K562 (cell line): ENCODE data around the gene OXLD1. TPM values are rescaled to one million over a fixed set of nuclear protein-coding genes. Genes with fewer than 3 reads are reported as not detected.

ENCODE experiments used
- ATAC-seq: fragments of 200-7000 bp; cut with Tn5 transposase; 3 replicates; pipeline ENCODE4 v1.9.1; 2020; ENCODE audit warnings: moderate library complexity
- BruUV-seq: library from RNA; stranded (reverse); fragments of 400-500 nt; replicated peaks from 2 replicates; lab custom pipeline; 2021; lab: Mats Ljungman, UMichigan
- CTCF ChIA-PET: fragments of 300-600 bp; formaldehyde crosslinking; extraction: SDS; loops from one replicate; lab custom pipeline; 2021; ENCODE audit warnings: low intra/inter-chr PET ratio; lab: Yijun Ruan, JAX
- POLR2A ChIA-PET: fragments of 300-600, 350-650 bp; sonication (Branson Sonifier 250); formaldehyde crosslinking; extraction: SDS; loops from one replicate; lab custom pipeline; 2021; ENCODE audit warnings: antibody characterized with exemption, inconsistent platforms; lab: Yijun Ruan, JAX
- DNase-seq, 4 experiments: peaks; one replicate each; pipeline versions ENCODE4 v3.0.0 to v3.0.0-alpha.2; 2011 to 2018; ENCODE audit warnings: low spot score in 3 of 4, mixed read lengths in 3 of 4; ENCODE audit errors: extremely low read depth in 1 of 4
- FAIRE-seq: peaks from 2 replicates; lab custom pipeline; 2011; peaks lifted over from hg19 to GRCh38; lab: Jason Lieb, UNC
- H2AFZ ChIP-seq: 2 replicates; pipeline ENCODE4 v1.6.0; 2011; ENCODE audit warnings: low read depth, low read length, control low read depth, inconsistent platforms
- H3K27ac ChIP-seq: fragments of 200-600 bp; 3 replicates; pipeline ENCODE4 v1.8.0; 2011; ENCODE audit warnings: low read depth, mild to moderate bottlenecking, control low read depth, inconsistent platforms, low read length, moderate library complexity, mixed read lengths; ENCODE audit errors: extremely low read depth
- H3K27me3 ChIP-seq, 2 experiments: fragments of 300-600 bp in 1 of 2; 2 replicates in 1 of 2; 3 replicates in 1 of 2; pipeline versions ENCODE4 v1.6.0 to v1.8.0; 2011; ENCODE audit warnings: inconsistent platforms in 2 of 2, low read length in 2 of 2, mild to moderate bottlenecking in 1 of 2, mixed read lengths in 1 of 2, moderate library complexity in 1 of 2; ENCODE audit not compliant: control insufficient read depth in 2 of 2, insufficient read depth in 2 of 2
- H3K36me3 ChIP-seq: fragments of 300-600 bp; 3 replicates; pipeline ENCODE4 v1.8.0; 2011; ENCODE audit warnings: mild to moderate bottlenecking, low read length, inconsistent platforms; ENCODE audit not compliant: control insufficient read depth, insufficient read depth
- H3K4me1 ChIP-seq, 2 experiments: fragments of 200-600 bp in 1 of 2; replicated peaks in 1 of 2; 2 replicates in 1 of 2; 3 replicates in 1 of 2; pipeline versions ENCODE4 v1.5.1 to v1.8.0; 2011; ENCODE audit warnings: inconsistent platforms in 2 of 2, low read length in 2 of 2, mild to moderate bottlenecking in 1 of 2, mixed read lengths in 1 of 2, moderate library complexity in 1 of 2; ENCODE audit not compliant: control insufficient read depth in 2 of 2, insufficient read depth in 2 of 2
- H3K4me2 ChIP-seq: 2 replicates; pipeline ENCODE4 v1.6.1; 2011; ENCODE audit warnings: low read length, control low read depth, inconsistent platforms, mixed read lengths; ENCODE audit not compliant: insufficient read depth
- H3K4me3 ChIP-seq: fragments of 200-600 bp; sonication (generic), shearing (Covaris generic); 2 replicates; pipeline ENCODE4 v1.5.1; 2016; ENCODE audit warnings: control low read depth, inconsistent platforms
- H3K79me2 ChIP-seq: fragments of 200-600 bp; 3 replicates; pipeline ENCODE4 v1.8.0; 2011; ENCODE audit warnings: low read length, inconsistent platforms; ENCODE audit not compliant: control insufficient read depth, insufficient read depth
- H3K9ac ChIP-seq, 2 experiments: 2 replicates each; pipeline versions ENCODE4 v1.6.0 to v1.6.1; 2011; ENCODE audit warnings: low read depth in 2 of 2, low read length in 2 of 2, control low read depth in 1 of 2, inconsistent platforms in 1 of 2, mild to moderate bottlenecking in 1 of 2, mixed read lengths in 1 of 2; ENCODE audit not compliant: insufficient read depth in 1 of 2
- H3K9me1 ChIP-seq: one replicate; pipeline ENCODE4 v1.6.0; 2011; ENCODE audit warnings: inconsistent platforms, mild to moderate bottlenecking, low read length, moderate library complexity; ENCODE audit not compliant: control insufficient read depth, insufficient read depth
- H3K9me3 ChIP-seq: replicated peaks from 2 replicates; pipeline ENCODE4 v1.5.1; 2011; ENCODE audit warnings: low read depth, low read length, inconsistent platforms; ENCODE audit not compliant: control insufficient read depth, insufficient read depth
- H4K20me1 ChIP-seq: replicated peaks from 2 replicates; pipeline ENCODE4 v1.6.1; 2011; ENCODE audit warnings: low read length, inconsistent platforms, mixed read lengths; ENCODE audit not compliant: control insufficient read depth, insufficient read depth
- BCLAF1 ChIP-seq, 2 experiments: fragments of 450-650 bp in 1 of 2; IDR thresholded peaks; 2 replicates each; pipeline ENCODE4 v1.6.1; 2011 to 2017; ENCODE audit warnings: low read depth in 2 of 2, antibody characterized with exemption in 1 of 2, borderline replicate concordance in 1 of 2, low read length in 1 of 2, mild to moderate bottlenecking in 1 of 2, mixed read lengths in 1 of 2; ENCODE audit not compliant: control insufficient read depth in 1 of 2
- ID3 ChIP-seq, 2 experiments: fragments of 250-450 bp in 1 of 2; fragments of 450-650 bp in 1 of 2; sonication (Bioruptor Pico) in 1 of 2; IDR thresholded peaks; 2 replicates each; pipeline versions ENCODE4 v1.6.1 to v1.8.0; 2016 to 2021; ENCODE audit warnings: mild to moderate bottlenecking in 2 of 2, moderate library complexity in 2 of 2, missing compliant biosample characterization in 1 of 2, missing genetic modification characterization in 1 of 2
- MITF ChIP-seq: IDR thresholded peaks from 2 replicates; pipeline ENCODE4 v1.6.1; 2014; ENCODE audit warnings: antibody characterized with exemption
- PML ChIP-seq: IDR thresholded peaks from 2 replicates; pipeline ENCODE4 v1.6.1; 2012; ENCODE audit warnings: low read length, inconsistent platforms
- USF2 ChIP-seq: sonication (generic); formaldehyde crosslinking; IDR thresholded peaks from 2 replicates; pipeline ENCODE4 v1.5.0; 2020; ENCODE audit warnings: missing genetic modification reagents
- ZNF398 ChIP-seq: fragments of 250-450 bp; sonication (Bioruptor Pico); IDR thresholded peaks from 2 replicates; pipeline ENCODE4 v1.8.0; 2021; ENCODE audit warnings: moderate library complexity, mild to moderate bottlenecking, inconsistent platforms
- WGBS: fragments of 100-300 bp; shearing (Covaris generic); methylation state at CpG from one replicate; pipeline ENCODE4 v1.1.6; 2016; ENCODE audit warnings: low coverage, mixed read lengths; ENCODE audit not compliant: insufficient coverage; ENCODE audit errors: missing lambda C conversion rate; 5-methylcytosine and 5-hydroxymethylcytosine counted together
- in situ Hi-C: fragments of 300-500 bp; cut with MboI; formaldehyde crosslinking; loops from 4 replicates; pipeline ENCODE4 v1.15.0; 2018; ENCODE audit warnings: inconsistent platforms, mixed read lengths
- intact Hi-C: fragments of 100-400 bp; cut with micrococcal nuclease; formaldehyde crosslinking; loops from 2 replicates; pipeline ENCODE4 v1.14.2; 2022
- polyA plus RNA-seq, 8 experiments: library from polyadenylated mRNA; depleted of rRNA in 4 of 8; stranded (reverse) in 5 of 8; unstranded in 3 of 8; fragments of >200 nt; fragmentation: Nextera tagmentation in 2 of 8; fragmentation: Illumina TruSeq in 1 of 8; extraction: Ambion mirVana in 2 of 8; extraction: Trizol in 1 of 8; gene quantifications; 2 replicates each; pipeline versions ENCODE4 v1.2.1 to v1.2.3, GENCODE V29; 2011 to 2014; ENCODE audit warnings: inconsistent platforms in 1 of 8, missing spikeins in 1 of 8
- total RNA-seq, 7 experiments: library from RNA; depleted of rRNA in 6 of 7; stranded (reverse); fragments of >200 nt in 6 of 7; fragmentation: Illumina TruSeq in 2 of 7; extraction: Trizol in 2 of 7; gene quantifications; 2 replicates each; pipeline versions ENCODE4 v1.2.1 to v1.2.3, GENCODE V29; 2011 to 2021; ENCODE audit warnings: low replicate concordance in 1 of 7

Gene OXLD1
- total and polyA plus RNA-seq, 9 of the 15 experiments (the other 6 are each of a cell fraction or from before 2014, with no cell fraction given), result 4.4 to 115 (median 29.3) TPM

GRCh38 chr17:81631482-81631881 is 34.9 kb downstream of the OXLD1 start:
- H3K79me2 ChIP-seq, result peaks cover 69% of the 10 kb centered on the region
- no peaks in the 10 kb centered on the region for H3K9me1 ChIP-seq
- in situ Hi-C loops, result no loop called here
- no peak overlapping the region for H3K27ac ChIP-seq
- no peak overlapping the region for H2AFZ ChIP-seq
- H3K27me3 ChIP-seq, result no peaks in the 10 kb centered on the region
- TF ChIP-seq USF2 (no peak), MITF (no peak), BCLAF1 (IDR thresholded peaks at IDR 0.05; ENCODE audit: borderline replicate concordance in 1 of 2, control insufficient read depth in 1 of 2, low read depth in 2 of 2, low read length in 1 of 2) (no peak), ID3 (CRISPR knock-in tag; IDR thresholded peaks at IDR 0.05) (no peak), ID3 (tag; IDR thresholded peaks at IDR 0.05) (no peak), ZNF398 (CRISPR knock-in tag) (no peak), PML (no peak)
- POLR2A ChIA-PET, result interaction anchor here (0.6 to 2.3 kb wide), 5 partner anchors 9 to 37 kb away, joined by 3 to 7 read pairs (median 3); no protein-coding TSS in a partner anchor
- H4K20me1 ChIP-seq, result peaks cover 6% of the 10 kb centered on the region
- peaks cover 10 to 12% of the 10 kb centered on the region in 2 experiments; a peak in 4 of 5 replicates for H3K4me1 ChIP-seq
- intact Hi-C loops, result no loop called here
- no peak overlapping the region for H3K4me2 ChIP-seq
- no peak overlapping the region for H3K4me3 ChIP-seq
- no TSS peak for BruUV-seq
- peak overlapping the region in 1 of 2 experiments; percentile 71; a peak in 1 of 4 replicates for H3K9ac ChIP-seq
- CTCF ChIA-PET, result no interaction called here
- H3K9me3 ChIP-seq, result no peaks in the 10 kb centered on the region
- ATAC-seq, result no peak
- FAIRE-seq, result no peak
- DNase-seq, result no peak
- H3K36me3 ChIP-seq, result peaks cover 72% of the 10 kb centered on the region
- WGBS, result 86% methylated on average over 6 of the region's 7 CpGs
